GM12872 (cell line): Measurements from ENCODE around the gene ARPC5.

Experiments used
- CTCF ChIP-seq: IDR thresholded peaks from 3 replicates; pipeline ENCODE4 v1.5.1; 2011; ENCODE audit warnings: low read depth, mild to moderate bottlenecking, low read length, moderate library complexity; ENCODE audit not compliant: insufficient read depth

Gene ARPC5

GRCh38 chr1:183597656-183598347 is 37.8 kb downstream of the ARPC5 start:
- TF ChIP-seq CTCF: no peak

GRCh38 chr1:183596500-183596899 is 39.1 kb downstream of the ARPC5 start:
- no peak for TF ChIP-seq CTCF

GRCh38 chr1:183595537-183595936 is 40.0 kb downstream of the ARPC5 start:
- no peak for TF ChIP-seq CTCF

- TF ChIP-seq CTCF: no peak
Observed at GRCh38 chr1:183593356-183593755, 42.2 kb downstream of the ARPC5 start.

- TF ChIP-seq CTCF: no peak
Observed at GRCh38 chr1:183592733-183593132, 42.9 kb downstream of the ARPC5 start.

GRCh38 chr1:183590244-183591191 is 45.1 kb downstream of the ARPC5 start, which contains the start of gene NCF2:
TSS of gene NCF2 (minus strand) at chr1:183590459. CDS start at chr1:183590329, 130 bp downstream.
- TF ChIP-seq CTCF: no peak

GRCh38 chr1:183589874-183590243 is 45.7 kb downstream of the ARPC5 start:
- no peak for TF ChIP-seq CTCF
